Activated T-cell treated with anti-CD3 and anti-CD28 coated beads, Interleukin-2, amount 50 U/mL, for 4 hours (primary cell): ENCODE data around the gene RHEBL1. TPM values are rescaled to one million over a fixed set of nuclear protein-coding genes. Genes with fewer than 3 reads are reported as not detected.

ENCODE experiments used
- ATAC-seq, 2 donors: fragments of 200-7000 bp; cut with Tn5 transposase; one replicate each; pipeline ENCODE4 v1.10.0; 2021
- DNase-seq: peaks from one replicate; pipeline ENCODE4 v3.0.0-alpha.2; 2020
- H3K27me3 Mint-ChIP-seq: one replicate; pipeline ENCODE4 v1.8.0; 2021; ENCODE audit warnings: low read depth, mixed read lengths
- H3K36me3 Mint-ChIP-seq: one replicate; pipeline ENCODE4 v1.8.0; 2022; ENCODE audit warnings: mixed read lengths; ENCODE audit not compliant: insufficient read depth
- H3K4me1 Mint-ChIP-seq: one replicate; pipeline ENCODE4 v1.8.0; 2021; ENCODE audit warnings: low read depth, mixed read lengths
- H3K4me3 Mint-ChIP-seq: one replicate; pipeline ENCODE4 v1.8.0; 2021; ENCODE audit warnings: mild to moderate bottlenecking, moderate library complexity, mixed read lengths
- H3K9me3 Mint-ChIP-seq: one replicate; pipeline ENCODE4 v1.8.0; 2021; ENCODE audit warnings: mixed read lengths
- total RNA-seq, 3 donors: library from RNA; stranded (reverse); gene quantifications; one replicate each; pipeline ENCODE4 v1.2.1, GENCODE V29; 2021

RHEBL1 gene
- total RNA-seq, 3 donors from 2014 or later: 4.5 to 5.2 (median 4.5) TPM

GRCh38 chr12:49093792-49094159 lies 24.0 kb upstream of the RHEBL1 start:
- Mint-ChIP-seq H3K4me3 (no peak overlapping the region), H3K4me1 (peaks cover 43% of the 10 kb centered on the region), H3K27me3 (peaks cover 57% of the 10 kb centered on the region), H3K36me3 (peaks cover 5% of the 10 kb centered on the region), H3K9me3 (no peaks in the 10 kb centered on the region)
- ATAC-seq (no peak), DNase-seq (no peak)

GRCh38 chr12:49092816-49093406 lies 23.1 kb upstream of the RHEBL1 start:
- no peak for ATAC-seq
- no peaks in the 10 kb centered on the region for H3K9me3 Mint-ChIP-seq
- no peak overlapping the region for H3K4me3 Mint-ChIP-seq
- peaks cover 52% of the 10 kb centered on the region for H3K4me1 Mint-ChIP-seq
- peaks cover 1% of the 10 kb centered on the region for H3K36me3 Mint-ChIP-seq
- no peak for DNase-seq
- H3K27me3 Mint-ChIP-seq: peaks cover 62% of the 10 kb centered on the region

- Mint-ChIP-seq H3K9me3 (no peaks in the 10 kb centered on the region), H3K4me3 (no peak overlapping the region), H3K36me3 (no peaks in the 10 kb centered on the region), H3K4me1 (peaks cover 56% of the 10 kb centered on the region), H3K27me3 (peaks cover 62% of the 10 kb centered on the region)
- DNase-seq: peak; percentile 62
- ATAC-seq: peak; percentile 35 to 41
Observed at GRCh38 chr12:49092086-49092815, 22.5 kb upstream of the RHEBL1 start.

GRCh38 chr12:49091836-49092085 lies 22.0 kb upstream of the RHEBL1 start:
- DNase-seq (no peak), ATAC-seq (no peak)
- no peaks in the 10 kb centered on the region for H3K36me3 Mint-ChIP-seq
- H3K4me1 Mint-ChIP-seq: peaks cover 56% of the 10 kb centered on the region
- no peaks in the 10 kb centered on the region for H3K9me3 Mint-ChIP-seq
- H3K27me3 Mint-ChIP-seq: peaks cover 63% of the 10 kb centered on the region
- H3K4me3 Mint-ChIP-seq: no peak overlapping the region

- ATAC-seq: no peak
- Mint-ChIP-seq H3K27me3 (peaks cover 66% of the 10 kb centered on the region), H3K4me3 (no peak overlapping the region), H3K4me1 (peaks cover 58% of the 10 kb centered on the region), H3K36me3 (no peaks in the 10 kb centered on the region), H3K9me3 (no peaks in the 10 kb centered on the region)
- no peak for DNase-seq
Observed at GRCh38 chr12:49091056-49091835, 21.5 kb upstream of the RHEBL1 start.

- Mint-ChIP-seq H3K4me3 (peak overlapping the region; percentile 67), H3K4me1 (peaks cover 55% of the 10 kb centered on the region), H3K36me3 (no peaks in the 10 kb centered on the region), H3K27me3 (peaks cover 60% of the 10 kb centered on the region), H3K9me3 (no peaks in the 10 kb centered on the region)
- DNase-seq (no peak), ATAC-seq (peak; percentile 39 to 41)
Observed at GRCh38 chr12:49089821-49090773, 20.3 kb upstream of the RHEBL1 start.

GRCh38 chr12:49088932-49089330 lies 19.2 kb upstream of the RHEBL1 start:
- ATAC-seq (no peak), DNase-seq (no peak)
- peaks cover 54% of the 10 kb centered on the region for H3K27me3 Mint-ChIP-seq
- no peaks in the 10 kb centered on the region for H3K9me3 Mint-ChIP-seq
- peaks cover 49% of the 10 kb centered on the region for H3K4me1 Mint-ChIP-seq
- H3K36me3 Mint-ChIP-seq: no peaks in the 10 kb centered on the region
- H3K4me3 Mint-ChIP-seq: no peak overlapping the region

GRCh38 chr12:49088150-49088931 lies 18.6 kb upstream of the RHEBL1 start:
- peaks cover 48% of the 10 kb centered on the region for H3K27me3 Mint-ChIP-seq
- DNase-seq: peak; percentile 61
- H3K4me3 Mint-ChIP-seq: peak overlapping the region; percentile 24
- no peaks in the 10 kb centered on the region for H3K9me3 Mint-ChIP-seq
- no peaks in the 10 kb centered on the region for H3K36me3 Mint-ChIP-seq
- peaks cover 43% of the 10 kb centered on the region for H3K4me1 Mint-ChIP-seq
- peak; percentile 88 for ATAC-seq

GRCh38 chr12:49086116-49086515 lies 16.3 kb upstream of the RHEBL1 start:
- no peaks in the 10 kb centered on the region for H3K36me3 Mint-ChIP-seq
- no peak overlapping the region for H3K4me3 Mint-ChIP-seq
- H3K4me1 Mint-ChIP-seq: peaks cover 29% of the 10 kb centered on the region
- H3K27me3 Mint-ChIP-seq: peaks cover 28% of the 10 kb centered on the region
- no peaks in the 10 kb centered on the region for H3K9me3 Mint-ChIP-seq
- DNase-seq (no peak), ATAC-seq (no peak)

- no peaks in the 10 kb centered on the region for H3K9me3 Mint-ChIP-seq
- H3K4me1 Mint-ChIP-seq: peaks cover 16% of the 10 kb centered on the region
- ATAC-seq (no peak), DNase-seq (no peak)
- H3K27me3 Mint-ChIP-seq: peaks cover 15% of the 10 kb centered on the region
- H3K4me3 Mint-ChIP-seq: no peak overlapping the region
- H3K36me3 Mint-ChIP-seq: no peaks in the 10 kb centered on the region
Observed at GRCh38 chr12:49084438-49084837, 14.7 kb upstream of the RHEBL1 start.

- no peaks in the 10 kb centered on the region for H3K36me3 Mint-ChIP-seq
- H3K27me3 Mint-ChIP-seq: peaks cover 1% of the 10 kb centered on the region
- H3K4me1 Mint-ChIP-seq: no peaks in the 10 kb centered on the region
- no peaks in the 10 kb centered on the region for H3K9me3 Mint-ChIP-seq
- H3K4me3 Mint-ChIP-seq: no peak overlapping the region
- ATAC-seq: no peak
- no peak for DNase-seq
Observed at GRCh38 chr12:49079793-49080192, 10.0 kb upstream of the RHEBL1 start.

- DNase-seq (no peak), ATAC-seq (no peak)
- no peaks in the 10 kb centered on the region for H3K9me3 Mint-ChIP-seq
- H3K4me3 Mint-ChIP-seq: no peak overlapping the region
- H3K4me1 Mint-ChIP-seq: peaks cover 16% of the 10 kb centered on the region
- no peaks in the 10 kb centered on the region for H3K36me3 Mint-ChIP-seq
- no peaks in the 10 kb centered on the region for H3K27me3 Mint-ChIP-seq
Observed at GRCh38 chr12:49070971-49071370, 1.2 kb upstream of the RHEBL1 start.

GRCh38 chr12:49068879-49069506 lies 786 bp downstream of the RHEBL1 start:
- no peaks in the 10 kb centered on the region for H3K27me3 Mint-ChIP-seq
- H3K4me3 Mint-ChIP-seq: peak overlapping the region; percentile 92
- no peak for ATAC-seq
- H3K4me1 Mint-ChIP-seq: peaks cover 17% of the 10 kb centered on the region
- no peaks in the 10 kb centered on the region for H3K36me3 Mint-ChIP-seq
- no peak for DNase-seq
- no peaks in the 10 kb centered on the region for H3K9me3 Mint-ChIP-seq
